B cell (primary cell): Measurements from ENCODE around the gene TRIM28. TPM values are rescaled to one million over a fixed set of nuclear protein-coding genes. Genes with fewer than 3 reads are reported as not detected.

Experiments used
- ATAC-seq: fragments of 200-7000 bp; cut with Tn5 transposase; one replicate; pipeline ENCODE4 v1.10.0; 2021; ENCODE audit warnings: low read depth, mild to moderate bottlenecking, moderate number of reproducible peaks, moderate library complexity
- CTCF ChIA-PET: fragments of 350-600 bp; sonication (Branson Sonifier 250); formaldehyde crosslinking; loops from one replicate; lab custom pipeline; 2021; ENCODE audit warnings: antibody characterized with exemption, inconsistent platforms; lab: Charles Lee
- POLR2A ChIA-PET: fragments of 350-600 bp; sonication (Branson Sonifier 250); formaldehyde crosslinking; loops from one replicate; lab custom pipeline; 2021; ENCODE audit warnings: antibody characterized with exemption; lab: Charles Lee
- DNase-seq: peaks from one replicate; pipeline ENCODE4 v3.0.0; 2013
- H2AFZ ChIP-seq: 2 replicates; pipeline ENCODE4 v1.6.1; 2012; ENCODE audit warnings: mild to moderate bottlenecking, low read depth, low read length; ENCODE audit not compliant: insufficient read depth, poor library complexity, severe bottlenecking
- H3K27ac ChIP-seq, 2 donors: 1 replicate in 1 of 2; 2 replicates in 1 of 2; pipeline ENCODE4 v1.5.1; 2012 to 2013; ENCODE audit warnings: low read length in 2 of 2, mild to moderate bottlenecking in 2 of 2, moderate library complexity in 1 of 2
- H3K27me3 ChIP-seq, 4 experiments: fragments of 200-600 bp in 1 of 4; sonication (generic) in 1 of 4; replicated peaks in 1 of 4; 1 replicate in 2 of 4; 2 replicates in 2 of 4; pipeline versions ENCODE4 v1.6.1 to v1.7.0; 2013 to 2016; ENCODE audit warnings: low read length in 3 of 4, mild to moderate bottlenecking in 2 of 4, mixed read lengths in 1 of 4, moderate library complexity in 1 of 4; ENCODE audit not compliant: insufficient read depth in 4 of 4, control insufficient read depth in 3 of 4; ENCODE audit errors: control extremely low read depth in 1 of 4
- H3K36me3 ChIP-seq, 2 experiments: replicated peaks in 1 of 2; 1 replicate in 1 of 2; 2 replicates in 1 of 2; pipeline versions ENCODE4 v1.6.1 to v1.7.1; 2013; ENCODE audit warnings: low read length in 1 of 2; ENCODE audit not compliant: insufficient read depth in 2 of 2, control insufficient read depth in 1 of 2; ENCODE audit errors: control extremely low read depth in 1 of 2, extremely low read depth in 1 of 2
- H3K4me1 ChIP-seq, 2 donors: fragments of 200-600 bp in 1 of 2; sonication (generic) in 1 of 2; 1 replicate in 1 of 2; 2 replicates in 1 of 2; pipeline versions ENCODE4 v1.5.1 to v1.6.1; 2013 to 2017; ENCODE audit warnings: low read length in 2 of 2; ENCODE audit not compliant: control insufficient read depth in 2 of 2, insufficient read depth in 2 of 2
- H3K4me2 ChIP-seq: replicated peaks from 2 replicates; pipeline ENCODE3; 2012; ENCODE audit warnings: mild to moderate bottlenecking, low read depth, low read length; ENCODE audit not compliant: poor library complexity, severe bottlenecking
- H3K4me3 ChIP-seq, 5 experiments: fragments of 200-600 bp in 1 of 5; sonication (generic) in 1 of 5; 1 replicate in 3 of 5; 2 replicates in 2 of 5; pipeline versions ENCODE4 v1.5.1 to v1.7.0; 2011 to 2016; ENCODE audit warnings: low read length in 4 of 5, mild to moderate bottlenecking in 4 of 5, low read depth in 2 of 5, control low read depth in 1 of 5, moderate library complexity in 1 of 5; ENCODE audit not compliant: insufficient read depth in 1 of 5; ENCODE audit errors: control extremely low read depth in 1 of 5, extremely low read depth in 1 of 5
- H3K79me2 ChIP-seq: fragments of 200-600 bp; sonication (generic); one replicate; pipeline ENCODE4 v1.6.0; 2016; ENCODE audit warnings: low read length; ENCODE audit not compliant: control insufficient read depth, insufficient read depth
- H3K9ac ChIP-seq: fragments of 200-600 bp; sonication (generic); 2 replicates; pipeline ENCODE4 v1.6.1; 2017; ENCODE audit warnings: mild to moderate bottlenecking, low read length, moderate library complexity
- H3K9me3 ChIP-seq, 3 donors: one replicate each; pipeline versions ENCODE4 v1.6.1 to v1.7.1; 2013; ENCODE audit warnings: low read length in 2 of 3; ENCODE audit not compliant: control insufficient read depth in 2 of 3, insufficient read depth in 1 of 3; ENCODE audit errors: control extremely low read depth in 1 of 3
- H4K20me1 ChIP-seq: 2 replicates; pipeline ENCODE4 v1.6.0; 2012; ENCODE audit warnings: mild to moderate bottlenecking, low read length; ENCODE audit not compliant: insufficient read depth, control insufficient read depth, poor library complexity, severe bottlenecking
- H3K27ac Mint-ChIP-seq: one replicate; pipeline ENCODE4 v1.8.0; 2021; ENCODE audit warnings: mixed read lengths
- H3K27me3 Mint-ChIP-seq: one replicate; pipeline ENCODE4 v1.8.0; 2021; ENCODE audit warnings: mixed read lengths
- H3K4me1 Mint-ChIP-seq: one replicate; pipeline ENCODE4 v1.8.0; 2021; ENCODE audit warnings: mixed read lengths
- H3K4me3 Mint-ChIP-seq: one replicate; pipeline ENCODE4 v1.8.0; 2021; ENCODE audit warnings: mixed read lengths
- H3K9me3 Mint-ChIP-seq: one replicate; pipeline ENCODE4 v1.8.0; 2022; ENCODE audit warnings: mixed read lengths; ENCODE audit not compliant: insufficient read depth
- EZH2 ChIP-seq: IDR thresholded peaks from 2 replicates; pipeline ENCODE4 v1.6.1; 2012; ENCODE audit warnings: borderline replicate concordance, low read depth, mild to moderate bottlenecking, moderate library complexity, low read length; ENCODE audit not compliant: insufficient read depth, poor library complexity, severe bottlenecking
- WGBS: methylation state at CpG from one replicate; pipeline ENCODE4 v1.1.5; 2013; ENCODE audit warnings: missing lambda C conversion rate; ENCODE audit not compliant: insufficient coverage; 5-methylcytosine and 5-hydroxymethylcytosine counted together
- intact Hi-C: fragments of 100-400 bp; cut with micrococcal nuclease; formaldehyde crosslinking; loops from one replicate; pipeline ENCODE4 v1.10.0; 2022
- polyA plus RNA-seq: library from polyadenylated mRNA; depleted of rRNA; stranded (reverse); fragments of >200 nt; gene quantifications from 2 replicates; pipeline ENCODE4 v1.2.3, GENCODE V29; 2012
- total RNA-seq, 2 donors: library from RNA; stranded (reverse); fragments of 120-200 nt in 1 of 2; gene quantifications; 1 replicate in 1 of 2; 2 replicates in 1 of 2; pipeline versions ENCODE4 v1.2.3 to v1.2.4, GENCODE V29; 2013 to 2022
- TF ChIP-seq, protein P1 (sequence below): fragments of 200-600 bp; IDR thresholded peaks from one replicate; pipeline ENCODE4 v1.8.0; 2022; ENCODE audit warnings: antibody characterized with exemption, mild to moderate bottlenecking

TRIM28 gene
- total and polyA plus RNA-seq, 2 donors (not counting 1 experiment from before 2014, with no cell fraction given): 370 to 569 TPM

DNA sequence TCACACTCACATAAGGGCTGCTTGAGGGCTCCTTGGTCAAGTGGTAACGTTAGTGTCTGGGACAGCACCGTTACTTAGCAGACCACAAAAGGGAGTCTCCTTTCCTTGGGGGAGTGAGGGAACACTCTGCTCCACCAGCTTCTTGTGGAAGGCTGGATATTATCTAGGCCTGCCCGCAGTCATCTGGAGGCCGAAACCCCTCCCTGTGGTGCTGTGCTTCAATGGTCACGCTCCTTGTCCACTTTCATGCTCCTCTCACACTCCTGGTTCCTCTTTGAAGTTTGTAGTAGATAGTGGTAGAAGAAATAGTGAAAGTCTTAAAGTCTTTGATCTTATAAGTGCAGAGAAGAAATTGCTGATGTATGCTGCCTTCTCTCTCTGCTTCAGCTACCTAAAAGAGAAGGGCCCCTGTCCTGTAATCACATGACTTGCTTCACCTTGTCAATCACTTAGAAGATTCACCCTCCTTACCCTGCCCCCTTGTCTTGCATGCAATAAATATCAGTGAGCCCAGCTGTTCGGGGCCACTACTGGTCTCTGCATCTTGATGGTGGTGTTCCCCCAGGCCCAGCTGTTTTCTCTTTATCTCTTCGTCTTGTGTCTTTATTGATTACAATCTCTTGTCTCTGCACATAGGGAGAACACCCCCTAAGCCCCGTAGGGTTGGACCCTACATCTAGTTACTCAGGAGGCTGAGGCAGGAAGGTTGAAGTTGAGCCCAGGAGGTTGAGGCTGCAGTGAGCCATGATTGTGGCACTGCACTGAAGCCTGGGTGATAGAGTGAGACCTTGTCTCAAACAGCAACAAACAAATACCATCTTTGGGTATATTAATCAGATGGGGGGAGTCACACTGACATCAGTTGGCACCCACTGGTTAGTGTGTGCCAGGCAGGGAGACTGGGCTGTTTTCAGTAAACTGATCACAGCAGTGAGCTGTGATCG, 40.9 kb downstream of the TRIM28 start:
- ChIA-PET POLR2A (no interaction called here), CTCF (interaction anchor here (0.6 kb wide), 1 partner anchor 65 kb away, joined by 3 read pairs; the partner anchor contains the start of gene ZBTB45)
- H3K36me3 ChIP-seq: peaks cover 0 to 13% of the 10 kb centered on the region in 2 experiments
- ATAC-seq: no peak
- Mint-ChIP-seq H3K4me3 (no peak overlapping the region), H3K27ac (no peak overlapping the region), H3K4me1 (peaks cover 7% of the 10 kb centered on the region), H3K27me3 (no peaks in the 10 kb centered on the region), H3K9me3 (no peaks in the 10 kb centered on the region)
- H3K27ac ChIP-seq: no peak overlapping the region
- H4K20me1 ChIP-seq: no peaks in the 10 kb centered on the region
- WGBS: 75% methylated on average over 5 of the region's 9 CpGs
- peaks cover 10% of the 10 kb centered on the region for H3K79me2 ChIP-seq
- no peak overlapping the region for H3K9ac ChIP-seq
- no peak overlapping the region for H3K4me2 ChIP-seq
- H3K4me3 ChIP-seq: no peak overlapping the region
- no peaks in the 10 kb centered on the region for H3K27me3 ChIP-seq
- intact Hi-C loops: no loop called here
- no peak overlapping the region for H2AFZ ChIP-seq
- H3K9me3 ChIP-seq: peaks cover 0 to 7% (median 0%) of the 10 kb centered on the region in 3 donors
- no peak for DNase-seq
- H3K4me1 ChIP-seq: peaks cover 0 to 6% of the 10 kb centered on the region in 2 donors
- TF ChIP-seq EZH2: no peak
- TF ChIP-seq, protein P1, sequence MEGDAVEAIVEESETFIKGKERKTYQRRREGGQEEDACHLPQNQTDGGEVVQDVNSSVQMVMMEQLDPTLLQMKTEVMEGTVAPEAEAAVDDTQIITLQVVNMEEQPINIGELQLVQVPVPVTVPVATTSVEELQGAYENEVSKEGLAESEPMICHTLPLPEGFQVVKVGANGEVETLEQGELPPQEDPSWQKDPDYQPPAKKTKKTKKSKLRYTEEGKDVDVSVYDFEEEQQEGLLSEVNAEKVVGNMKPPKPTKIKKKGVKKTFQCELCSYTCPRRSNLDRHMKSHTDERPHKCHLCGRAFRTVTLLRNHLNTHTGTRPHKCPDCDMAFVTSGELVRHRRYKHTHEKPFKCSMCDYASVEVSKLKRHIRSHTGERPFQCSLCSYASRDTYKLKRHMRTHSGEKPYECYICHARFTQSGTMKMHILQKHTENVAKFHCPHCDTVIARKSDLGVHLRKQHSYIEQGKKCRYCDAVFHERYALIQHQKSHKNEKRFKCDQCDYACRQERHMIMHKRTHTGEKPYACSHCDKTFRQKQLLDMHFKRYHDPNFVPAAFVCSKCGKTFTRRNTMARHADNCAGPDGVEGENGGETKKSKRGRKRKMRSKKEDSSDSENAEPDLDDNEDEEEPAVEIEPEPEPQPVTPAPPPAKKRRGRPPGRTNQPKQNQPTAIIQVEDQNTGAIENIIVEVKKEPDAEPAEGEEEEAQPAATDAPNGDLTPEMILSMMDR: no peak
